ENCODE measurements around the gene ZNF467. TPM values are rescaled to one million over a fixed set of nuclear protein-coding genes. Genes with fewer than 3 reads are reported as not detected.

The ZNF467 gene
- total RNA-seq, 1 donor from 2014 or later = 9.7 TPM

DNA sequence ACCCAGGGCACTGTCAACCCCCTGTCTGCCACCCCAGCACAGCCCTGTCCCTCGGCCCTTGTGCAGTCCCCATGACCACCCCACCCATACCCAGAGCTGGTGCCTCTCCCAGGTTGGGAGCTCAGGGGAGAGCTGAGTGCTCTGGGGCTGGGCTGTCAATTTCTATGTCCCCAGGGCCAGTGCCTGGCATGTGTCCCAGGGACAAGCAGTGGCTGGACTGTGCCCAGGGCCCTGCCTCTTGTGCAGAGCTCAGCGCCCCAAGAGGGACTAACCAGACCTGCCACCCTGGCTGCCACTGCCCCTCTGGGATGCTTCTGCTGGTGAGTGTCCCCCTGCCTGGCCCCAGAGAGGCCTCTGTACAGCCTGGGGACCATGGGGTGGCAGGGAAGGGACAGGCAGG is 35.8 kb upstream of the ZNF467 start:
- DNase-seq (ENCODE audit: low spot score) = no peak

- DNase-seq (ENCODE audit: low spot score) = no peak
Measured at GRCh38 chr7:149808311-149808710, 34.9 kb upstream of the ZNF467 start.

DNA sequence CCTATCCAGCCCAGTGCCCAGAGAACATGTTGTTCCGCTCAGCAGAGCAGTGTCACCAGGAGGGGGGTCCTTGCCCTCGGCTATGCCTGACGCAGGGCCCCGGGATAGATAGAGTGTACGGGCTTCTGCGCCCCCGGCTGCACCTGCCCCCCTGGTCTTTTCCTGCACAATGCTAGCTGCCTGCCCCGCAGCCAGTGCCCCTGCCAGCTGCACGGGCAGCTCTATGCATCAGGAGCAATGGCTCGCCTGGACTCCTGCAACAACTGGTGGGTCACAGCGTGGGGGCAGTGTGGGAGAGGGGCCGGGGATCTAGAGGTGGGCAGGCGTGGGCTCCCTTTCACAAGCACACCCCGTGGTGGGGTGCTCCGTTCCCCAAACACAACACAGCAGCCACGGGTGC is 33.3 kb upstream of the ZNF467 start:
- no peak for DNase-seq (ENCODE audit: low spot score)

- DNase-seq (ENCODE audit: low spot score) = no peak
Measured at GRCh38 chr7:149804106-149804505, 30.7 kb upstream of the ZNF467 start.

DNA sequence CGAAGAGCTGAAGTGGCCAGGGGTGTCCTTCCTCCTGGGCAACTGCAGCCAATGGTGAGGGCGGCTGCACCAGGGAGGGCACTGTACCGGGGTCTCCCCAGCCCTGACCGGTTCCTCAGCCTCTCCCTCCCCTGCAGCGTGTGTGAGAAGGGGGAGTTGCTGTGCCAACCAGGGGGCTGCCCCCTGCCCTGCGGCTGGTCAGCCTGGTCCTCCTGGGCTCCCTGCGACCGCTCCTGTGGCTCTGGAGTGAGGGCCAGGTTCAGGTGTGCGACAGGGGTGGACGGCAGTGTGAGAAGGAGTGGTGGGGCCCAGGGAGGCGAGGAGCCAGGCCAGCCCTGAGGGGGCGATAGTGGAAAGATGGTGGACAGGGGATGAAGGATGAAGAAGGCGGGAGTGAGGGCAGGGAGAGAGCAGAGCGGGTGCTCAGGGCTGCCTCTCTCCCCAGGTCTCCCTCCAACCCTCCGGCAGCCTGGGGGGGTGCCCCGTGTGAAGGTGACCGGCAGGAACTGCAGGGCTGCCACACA is 30.2 kb upstream of the ZNF467 start:
- DNase-seq (ENCODE audit: low spot score) = no peak

DNA sequence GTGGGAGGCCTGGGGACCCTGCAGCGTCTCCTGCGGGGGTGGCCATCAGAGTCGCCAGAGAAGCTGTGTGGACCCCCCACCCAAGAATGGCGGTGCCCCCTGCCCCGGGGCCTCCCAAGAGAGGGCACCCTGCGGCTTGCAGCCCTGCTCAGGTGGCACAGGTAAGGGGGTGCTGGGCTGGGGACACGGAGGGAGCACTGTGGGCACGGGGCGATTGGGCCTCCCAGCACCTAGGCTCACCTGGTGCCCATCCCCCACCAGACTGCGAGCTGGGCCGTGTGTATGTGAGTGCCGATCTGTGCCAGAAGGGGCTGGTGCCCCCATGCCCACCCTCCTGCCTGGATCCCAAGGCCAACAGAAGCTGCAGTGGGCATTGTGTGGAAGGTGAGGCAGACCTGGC is 29.6 kb upstream of the ZNF467 start:
- DNase-seq (ENCODE audit: low spot score) = no peak

DNA sequence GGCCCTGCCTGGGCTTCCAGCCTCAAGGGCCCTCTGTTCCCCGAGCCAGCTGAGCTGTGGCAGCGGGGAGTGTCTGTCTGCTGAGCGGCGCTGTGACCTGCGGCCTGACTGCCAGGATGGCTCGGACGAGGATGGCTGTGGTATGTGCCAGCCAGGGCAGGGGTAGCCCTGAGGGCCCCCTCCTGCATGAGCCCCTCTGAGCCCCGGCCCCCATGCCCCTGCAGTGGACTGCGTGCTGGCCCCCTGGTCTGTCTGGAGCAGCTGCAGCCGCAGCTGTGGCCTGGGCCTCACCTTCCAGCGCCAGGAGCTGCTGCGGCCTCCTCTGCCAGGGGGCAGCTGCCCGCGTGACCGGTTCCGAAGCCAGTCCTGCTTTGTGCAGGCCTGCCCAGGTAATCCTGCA is 28.4 kb upstream of the ZNF467 start:
- no peak for DNase-seq (ENCODE audit: low spot score)

DNA sequence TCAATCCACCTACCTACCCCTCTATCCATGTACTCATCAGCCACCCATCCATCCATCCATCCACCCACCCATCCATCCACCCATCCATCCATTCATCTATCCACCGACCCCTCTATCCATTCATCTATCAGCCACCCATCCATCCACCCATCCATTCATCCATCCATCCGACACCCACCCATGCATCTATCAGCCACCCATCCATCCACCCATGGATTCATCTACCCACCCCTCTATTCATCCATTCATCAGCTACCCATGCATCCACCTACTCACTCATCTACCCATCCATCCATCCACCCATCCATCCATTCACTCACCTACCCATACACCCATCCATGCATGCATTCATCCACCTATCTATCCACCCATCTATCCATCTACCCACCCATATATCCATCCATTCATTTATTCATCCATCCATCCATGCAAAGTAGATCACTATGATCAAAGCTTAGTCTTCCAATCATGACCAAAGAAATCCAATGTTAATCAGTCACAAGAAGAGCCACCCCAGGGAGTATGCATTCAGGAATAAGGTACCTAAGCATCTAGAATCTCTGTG is 27.7 kb upstream of the ZNF467 start:
- DNase-seq (ENCODE audit: low spot score) = no peak

GRCh38 chr7:149800169-149800555 is 26.8 kb upstream of the ZNF467 start:
- DNase-seq (ENCODE audit: low spot score) = no peak

GRCh38 chr7:149799397-149800168 is 26.2 kb upstream of the ZNF467 start:
- DNase-seq (ENCODE audit: low spot score) = no peak

- no peak for DNase-seq (ENCODE audit: low spot score)
Measured at GRCh38 chr7:149797771-149798170, 24.4 kb upstream of the ZNF467 start.

GRCh38 chr7:149796287-149796860 is 23.0 kb upstream of the ZNF467 start:
- DNase-seq (ENCODE audit: low spot score) = no peak

GRCh38 chr7:149795126-149795525 is 21.7 kb upstream of the ZNF467 start:
- no peak for DNase-seq (ENCODE audit: low spot score)

- no peak for DNase-seq (ENCODE audit: low spot score)
Measured at GRCh38 chr7:149794661-149795060, 21.3 kb upstream of the ZNF467 start.

- DNase-seq (ENCODE audit: low spot score) = no peak
Measured at GRCh38 chr7:149793261-149793660, 19.9 kb upstream of the ZNF467 start.

DNA sequence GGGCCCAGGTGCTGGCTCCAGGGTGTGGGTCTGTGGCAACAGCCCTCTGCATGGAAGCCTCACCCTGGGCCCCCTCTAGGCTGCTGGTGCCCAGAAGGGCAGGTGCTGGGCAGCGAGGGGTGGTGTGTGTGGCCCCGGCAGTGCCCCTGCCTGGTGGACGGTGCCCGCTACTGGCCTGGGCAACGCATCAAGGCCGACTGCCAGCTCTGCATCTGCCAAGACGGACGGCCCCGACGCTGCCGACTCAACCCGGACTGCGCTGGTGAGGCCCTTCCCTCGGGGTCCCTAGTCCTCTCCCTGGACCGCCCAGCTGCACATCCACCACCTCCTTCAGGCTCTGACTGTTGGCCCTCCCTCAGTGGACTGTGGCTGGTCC is 18.8 kb upstream of the ZNF467 start:
- no peak for DNase-seq (ENCODE audit: low spot score)

GRCh38 chr7:149791411-149792219 is 18.2 kb upstream of the ZNF467 start:
- DNase-seq (ENCODE audit: low spot score) = no peak

- DNase-seq (ENCODE audit: low spot score) = no peak
Measured at GRCh38 chr7:149790754-149791360, 17.5 kb upstream of the ZNF467 start.

DNA sequence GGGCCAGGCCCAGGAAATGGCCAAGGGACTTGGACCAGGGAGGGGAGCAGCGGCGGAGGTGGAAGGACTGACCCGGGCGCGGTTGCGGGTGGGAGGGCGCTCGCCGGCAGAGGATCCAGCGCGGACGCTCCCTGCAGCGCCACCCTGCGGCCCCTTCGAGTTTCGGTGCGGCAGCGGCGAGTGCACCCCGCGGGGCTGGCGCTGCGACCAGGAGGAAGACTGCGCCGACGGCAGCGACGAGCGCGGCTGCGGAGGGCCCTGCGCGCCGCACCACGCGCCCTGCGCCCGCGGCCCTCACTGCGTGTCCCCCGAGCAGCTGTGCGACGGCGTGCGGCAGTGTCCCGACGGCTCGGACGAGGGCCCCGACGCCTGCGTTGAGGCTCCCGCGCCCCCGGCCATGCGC is 16.8 kb upstream of the ZNF467 start:
- DNase-seq (ENCODE audit: low spot score) = no peak

DNA sequence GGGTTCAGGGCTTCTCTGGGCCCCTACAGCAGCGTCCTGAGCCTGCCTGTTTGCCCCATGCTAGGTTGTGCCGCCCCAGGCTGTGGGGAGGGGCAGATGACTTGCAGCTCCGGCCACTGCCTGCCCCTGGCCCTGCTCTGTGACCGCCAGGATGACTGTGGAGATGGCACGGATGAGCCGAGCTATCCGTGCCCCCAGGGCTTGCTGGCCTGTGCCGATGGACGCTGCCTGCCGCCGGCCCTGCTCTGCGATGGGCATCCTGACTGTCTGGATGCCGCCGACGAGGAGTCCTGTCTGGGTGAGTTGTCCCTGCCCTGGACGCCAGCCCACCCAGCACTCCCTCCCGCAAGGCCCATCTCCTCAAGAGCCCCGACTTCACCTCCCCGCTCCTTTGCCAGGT is 15.7 kb upstream of the ZNF467 start:
- DNase-seq (ENCODE audit: low spot score) = no peak

DNA sequence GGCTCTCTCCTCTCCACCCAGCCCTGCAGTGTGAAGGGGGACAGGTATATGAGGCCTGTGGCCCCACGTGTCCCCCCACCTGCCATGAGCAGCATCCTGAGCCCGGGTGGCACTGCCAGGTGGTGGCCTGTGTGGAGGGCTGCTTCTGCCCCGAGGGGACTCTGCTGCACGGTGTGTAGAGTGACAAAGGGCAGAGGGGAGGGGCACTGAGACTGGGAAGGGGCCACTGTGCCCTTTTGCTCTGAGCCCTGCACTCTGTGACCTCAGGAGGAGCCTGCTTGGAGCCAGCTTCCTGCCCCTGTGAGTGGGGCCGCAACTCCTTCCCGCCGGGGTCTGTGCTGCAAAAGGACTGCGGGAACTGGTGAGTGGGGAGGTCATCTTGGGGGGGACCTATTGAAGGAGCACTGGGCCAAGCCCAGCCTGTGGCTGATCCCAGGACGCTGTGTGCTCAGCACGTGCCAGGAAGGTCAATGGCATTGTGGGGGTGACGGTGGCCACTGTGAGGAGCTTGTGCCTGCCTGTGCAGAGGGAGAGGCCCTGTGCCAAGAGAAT is 15.0 kb upstream of the ZNF467 start:
- DNase-seq (ENCODE audit: low spot score) = no peak

All from ureter (tissue), 1 donor.